GM12891 (cell line): Measurements from ENCODE around the gene UNG.

Experiments
- POLR2A ChIP-seq: IDR thresholded peaks from 2 replicates; pipeline ENCODE4 v1.6.1; 2011; ENCODE audit warnings: low read depth, low read length, control low read depth
- POLR2AphosphoS5 ChIP-seq: IDR thresholded peaks from 2 replicates; pipeline ENCODE4 v1.6.1; 2011; ENCODE audit warnings: low read depth, low read length, control low read depth
- TAF1 ChIP-seq: IDR thresholded peaks from 2 replicates; pipeline ENCODE4 v1.6.1; 2011; ENCODE audit warnings: low read depth, low read length, control low read depth

DNA sequence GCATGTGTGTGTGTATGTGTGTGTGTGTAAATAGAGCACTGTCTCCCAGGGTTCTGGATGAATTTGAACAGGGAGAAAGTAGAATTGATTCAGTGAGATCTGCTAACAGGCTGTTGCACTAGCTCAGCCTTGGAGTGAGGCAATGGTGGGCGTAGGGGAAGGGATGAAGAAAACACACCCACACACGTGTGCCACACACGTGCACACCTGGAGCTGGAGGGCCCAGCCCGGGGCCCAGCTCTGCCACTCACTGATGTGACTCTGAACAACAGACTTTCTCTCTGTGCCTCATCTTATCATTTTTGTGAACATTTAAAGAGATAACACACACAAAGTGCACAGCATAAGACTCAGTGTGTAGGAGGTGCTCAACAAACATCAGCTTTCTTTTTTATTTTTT lies 23.2 kb downstream of the UNG start:
- TF ChIP-seq POLR2A: no peak
- no peak for TF ChIP-seq POLR2AphosphoS5
- TF ChIP-seq TAF1: no peak
